Measurements from ENCODE around the gene CCDC88C. TPM values are rescaled to one million over a fixed set of nuclear protein-coding genes. Genes with fewer than 3 reads are reported as not detected.

Gene CCDC88C
- total and polyA plus RNA-seq, 2 donors (not counting 3 experiments of a cell fraction or from before 2014, with no cell fraction given), result 11.4 to 52.1 TPM

- no peak for DNase-seq (ENCODE audit: low read depth, low spot score)
- dilution Hi-C loops (cut with MboI; ENCODE audit: extremely low pct_ligation_motif_present, low sequenced_read_pairs), result loop anchor here (25.0 kb wide), 1 partner anchor 377 kb away; no protein-coding TSS in a partner anchor
- TF ChIP-seq POLR2A (IDR thresholded peaks at IDR 0.05; ENCODE audit: low read depth, low read length) (no peak), JUN (IDR thresholded peaks at IDR 0.05; ENCODE audit: borderline replicate concordance, insufficient read depth, insufficient read length, low read depth) (no peak), FOS (IDR thresholded peaks at IDR 0.05; ENCODE audit: borderline replicate concordance, insufficient read depth, low read length) (no peak), MYC (IDR thresholded peaks at IDR 0.05; ENCODE audit: low read depth, low read length) (no peak), MAX (IDR thresholded peaks at IDR 0.05; ENCODE audit: insufficient read depth, insufficient read length) (no peak), CTCF (IDR thresholded peaks at IDR 0.05; ENCODE audit: extremely low read depth in 1 of 2, insufficient read depth in 1 of 2, low read depth in 1 of 2, low read length in 2 of 2) (no peak), POLR2AphosphoS5 (IDR thresholded peaks at IDR 0.05; ENCODE audit: insufficient read depth, low read depth, low read length) (no peak), GATA2 (IDR thresholded peaks at IDR 0.05; ENCODE audit: insufficient read depth, insufficient read length, low read depth, low read length) (no peak), EZH2 (IDR thresholded peaks at IDR 0.05; ENCODE audit: borderline replicate concordance, low read depth, low read length, severe bottlenecking) (no peak)
- no peak overlapping the region for H3K27ac ChIP-seq (ENCODE audit: insufficient read depth, low read depth, low read length)
- ChIA-PET POLR2A (no interaction called here), CTCF (interaction anchor here (1.0 to 8.8 kb wide), 4 partner anchors 8 to 386 kb away, joined by 3 to 220 read pairs (median 4); no protein-coding TSS in a partner anchor)
- H3K36me3 ChIP-seq (ENCODE audit: control insufficient read depth in 2 of 2, extremely low read depth in 1 of 2, insufficient read depth in 2 of 2, low read length in 2 of 2), result peaks cover 0 to 28% of the 10 kb centered on the region in 2 experiments
- intact Hi-C loops (cut with micrococcal nuclease), result no loop called here
- no peaks in the 10 kb centered on the region for H3K27me3 ChIP-seq (ENCODE audit: control insufficient read depth in 2 of 2, insufficient read depth in 2 of 2, low read length in 2 of 2)
- H3K4me1 ChIP-seq (ENCODE audit: control insufficient read depth, extremely low read depth, insufficient read depth, low read length), result no peaks in the 10 kb centered on the region
- no peaks in the 10 kb centered on the region for H3K9me3 ChIP-seq (replicated peaks; ENCODE audit: control insufficient read depth, insufficient read depth, low read length)
- H3K4me2 ChIP-seq (ENCODE audit: insufficient read depth, low read length), result no peak overlapping the region
- FAIRE-seq, result no peak
- no peaks in the 10 kb centered on the region for H3K9me1 ChIP-seq (replicated peaks; ENCODE audit: control insufficient read depth, extremely low read depth, insufficient read depth, low read length)
- no peaks in the 10 kb centered on the region for H4K20me1 ChIP-seq (replicated peaks; ENCODE audit: control insufficient read depth, extremely low read depth, insufficient read depth, low read length)
- H2AFZ ChIP-seq (ENCODE audit: low read depth, low read length), result no peak overlapping the region
- BruUV-seq (replicated peaks), result no TSS peak
- no peak overlapping the region for H3K9ac ChIP-seq (replicated peaks; ENCODE audit: extremely low read depth, insufficient read depth, low read length)
- no peak overlapping the region for H3K4me3 ChIP-seq (replicated peaks in 1 of 3; ENCODE audit: insufficient read depth in 1 of 3, low read depth in 1 of 3, low read length in 3 of 3)
- no peaks in the 10 kb centered on the region for H3K79me2 ChIP-seq (ENCODE audit: control insufficient read depth, insufficient read depth, low read length)
These were observed 128.7 kb downstream of the CCDC88C start for GRCh38 chr14:91288876-91289275.

Measured in endothelial cell of umbilical vein (primary cell).